Bone marrow (tissue), 2 donors: ENCODE results near the gene ST6GALNAC1.
A peak's percentile ranks its signal among the peaks of the same experiment; 100 is the strongest.
"Not testable (repeated sequence)": the region's sequence is repeated elsewhere in the genome, so short reads cannot be mapped to it uniquely, and the experiment has no call there.

Experiments
- DNase-seq, 2 donors: peaks; one replicate each; lab custom pipeline; 2025; lab: John Stamatoyannopoulos, UW

ST6GALNAC1 gene

GRCh38 chr17:76642032-76642561 is 1.5 kb downstream of the ST6GALNAC1 start:
- no peak for DNase-seq

- DNase-seq = no peak
Observed at GRCh38 chr17:76641501-76641900, 2.1 kb downstream of the ST6GALNAC1 start.

- DNase-seq = no peak
Observed at GRCh38 chr17:76640550-76641380, 2.8 kb downstream of the ST6GALNAC1 start.

- DNase-seq = no peak
Observed at GRCh38 chr17:76638263-76638662, 5.3 kb downstream of the ST6GALNAC1 start.

GRCh38 chr17:76636486-76637206 is 6.9 kb downstream of the ST6GALNAC1 start:
- DNase-seq = not testable (repeated sequence)

- DNase-seq = no peak
Observed at GRCh38 chr17:76635659-76636360, 7.7 kb downstream of the ST6GALNAC1 start.

- DNase-seq = no peak
Observed at GRCh38 chr17:76635039-76635438, 8.5 kb downstream of the ST6GALNAC1 start.

- no peak for DNase-seq
Observed at GRCh38 chr17:76633628-76634328, 9.8 kb downstream of the ST6GALNAC1 start.

GRCh38 chr17:76631821-76632565 is 11.6 kb downstream of the ST6GALNAC1 start:
- no peak for DNase-seq

- no peak for DNase-seq
Observed at GRCh38 chr17:76630151-76630550, 13.4 kb downstream of the ST6GALNAC1 start.

- DNase-seq = no peak
Observed at GRCh38 chr17:76627510-76627909, 16.0 kb downstream of the ST6GALNAC1 start.

- no peak for DNase-seq
Observed at GRCh38 chr17:76626442-76626841, 17.1 kb downstream of the ST6GALNAC1 start.

GRCh38 chr17:76625496-76625895 is 18.1 kb downstream of the ST6GALNAC1 start:
- no peak for DNase-seq

GRCh38 chr17:76623271-76624146 is 20.0 kb downstream of the ST6GALNAC1 start:
- peak; percentile 27 to 60 for DNase-seq

- DNase-seq = no peak
Observed at GRCh38 chr17:76617838-76618237, 25.7 kb downstream of the ST6GALNAC1 start.

- DNase-seq = no peak
Observed at GRCh38 chr17:76614912-76615617, 28.5 kb downstream of the ST6GALNAC1 start.

GRCh38 chr17:76614064-76614759 is 29.3 kb downstream of the ST6GALNAC1 start:
- DNase-seq = not testable (repeated sequence)

GRCh38 chr17:76612977-76613851 is 30.3 kb downstream of the ST6GALNAC1 start:
- DNase-seq = no peak
